Umbilical cord (tissue), 2 donors: ENCODE measurements around the gene CD79A. TPM values are rescaled to one million over a fixed set of nuclear protein-coding genes. Genes with fewer than 3 reads are reported as not detected.
"Not testable (repeated sequence)": the region's sequence is repeated elsewhere in the genome, so short reads cannot be mapped to it uniquely, and the experiment has no call there.

Source experiments
- DNase-seq: peaks from one replicate; pipeline ENCODE4 v3.0.0-alpha.2; 2015; ENCODE audit warnings: low spot score
- total RNA-seq: library from RNA; depleted of rRNA; stranded (reverse); fragments of >200 nt; gene quantifications from one replicate; pipeline ENCODE4 v1.2.3, GENCODE V29; 2014; ENCODE audit warnings: low replicate concordance; ENCODE audit not compliant: insufficient read depth

The CD79A gene
- total RNA-seq, 1 donor from 2014 or later, result not detected

DNA sequence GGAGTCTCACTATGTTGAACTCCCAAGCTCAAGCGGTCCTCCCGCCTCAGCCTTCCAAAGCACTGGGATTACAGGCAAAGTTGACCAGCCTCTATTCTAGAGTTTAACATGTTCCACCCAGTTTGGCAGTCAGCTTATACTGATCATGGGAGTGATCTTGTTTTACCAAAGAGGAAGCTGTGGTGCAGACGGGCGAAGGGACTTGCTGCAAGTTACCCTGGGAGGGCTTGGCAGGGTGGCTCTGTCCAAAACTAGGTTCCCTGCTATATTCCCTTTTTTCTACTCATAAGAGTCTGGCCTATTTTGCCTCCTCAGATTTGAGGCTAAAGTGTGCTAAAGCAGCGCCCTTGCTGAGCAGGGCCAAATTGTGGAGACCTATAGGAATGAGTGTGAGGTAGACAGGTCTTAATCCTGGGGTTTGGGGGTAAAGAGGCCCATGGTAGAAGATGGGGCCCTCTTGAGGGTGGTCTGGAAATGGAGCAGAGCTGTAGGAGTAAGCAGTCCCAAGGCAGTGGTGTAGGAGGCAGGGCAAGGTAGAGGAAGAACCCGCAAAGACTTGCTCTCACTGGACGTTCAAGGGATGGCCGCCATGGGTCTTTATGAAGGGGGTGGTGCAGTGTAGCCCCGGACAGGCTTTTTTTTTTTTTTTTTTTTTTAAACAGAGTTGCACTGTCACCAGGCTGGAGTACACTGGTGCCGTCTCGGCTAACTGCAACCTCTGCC lies 13.7 kb upstream of the CD79A start:
- DNase-seq, result no peak

DNA sequence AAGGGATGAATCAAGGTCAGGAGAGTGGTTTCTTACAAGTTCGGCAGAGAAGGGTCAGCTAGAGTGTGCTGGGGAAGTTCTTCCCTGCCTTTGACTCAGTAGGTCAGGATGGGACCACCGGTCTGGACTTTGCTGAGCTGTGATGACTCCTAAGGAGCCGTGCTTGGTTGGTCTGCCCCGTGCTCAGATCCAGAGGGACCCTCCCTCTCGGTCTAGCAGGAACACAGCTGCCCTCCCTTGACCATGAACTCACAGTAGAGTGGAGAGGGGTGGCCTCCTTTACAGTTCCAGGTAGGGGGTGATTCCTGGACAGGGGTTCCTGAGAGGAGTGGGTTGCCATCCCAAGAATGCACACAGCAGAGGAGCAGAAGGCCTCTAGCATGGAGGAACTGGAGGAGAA lies 12.7 kb upstream of the CD79A start:
- DNase-seq, result no peak

DNA sequence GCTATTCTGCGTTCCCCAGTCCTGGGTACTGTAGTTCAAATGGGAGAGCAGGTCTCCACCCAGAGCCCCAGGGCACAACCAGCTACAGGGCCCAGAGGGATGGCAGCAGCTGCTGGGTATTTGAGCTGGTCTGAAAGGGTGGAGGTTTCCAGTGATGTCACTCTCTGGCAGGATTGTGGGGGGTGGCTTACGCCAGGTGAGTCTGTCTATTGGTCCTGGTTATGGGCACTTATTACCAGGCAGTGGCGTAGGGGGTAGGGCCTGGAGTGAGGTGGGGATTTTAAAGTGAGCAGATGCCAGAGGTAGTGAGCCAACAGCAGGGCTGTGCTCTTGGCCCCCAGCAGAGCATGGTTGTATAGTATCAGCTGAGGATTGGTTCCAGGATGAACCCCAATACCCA lies 10.8 kb upstream of the CD79A start:
- no peak for DNase-seq

GRCh38 chr19:41868120-41868988 lies 8.7 kb upstream of the CD79A start:
- no peak for DNase-seq

DNA sequence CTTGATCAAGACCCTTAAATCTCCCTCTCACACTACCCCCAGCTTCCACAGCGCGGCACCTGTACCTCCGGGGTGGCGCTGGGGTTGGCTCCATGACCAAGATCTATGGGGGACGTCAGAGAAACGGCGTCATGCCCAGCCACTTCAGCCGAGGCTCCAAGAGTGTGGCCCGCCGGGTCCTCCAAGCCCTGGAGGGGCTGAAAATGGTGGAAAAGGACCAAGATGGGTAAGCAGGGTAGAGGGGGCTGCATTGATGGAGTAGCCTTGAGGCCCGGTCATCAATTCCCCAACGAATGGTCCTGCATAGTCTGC lies 8.1 kb upstream of the CD79A start:
- DNase-seq, result no peak

GRCh38 chr19:41869374-41869955 lies 7.6 kb upstream of the CD79A start:
- no peak for DNase-seq

DNA sequence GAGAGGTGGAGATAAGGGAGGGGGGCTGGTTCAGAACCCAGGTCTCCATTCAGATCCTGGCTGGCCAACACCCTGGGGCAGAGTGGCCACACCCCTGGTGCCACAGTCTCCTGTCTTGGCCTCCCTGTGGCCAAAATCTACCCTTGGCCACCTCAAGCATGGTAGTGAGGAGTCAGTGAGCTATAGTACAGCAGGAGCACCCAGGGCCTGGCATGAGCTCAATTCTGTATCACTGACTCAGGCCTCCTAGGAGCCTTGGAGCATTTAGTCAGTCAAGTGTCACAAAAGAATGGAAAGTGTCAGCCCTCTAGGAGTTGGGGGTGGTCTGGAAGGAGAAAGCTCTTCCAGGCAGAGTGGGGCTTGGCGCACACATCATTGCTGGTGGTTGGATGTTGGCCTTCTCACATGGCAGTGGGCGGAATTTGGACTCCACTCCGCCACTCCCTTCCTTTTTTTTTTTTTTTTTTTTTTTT lies 6.6 kb upstream of the CD79A start:
- no peak for DNase-seq

DNA sequence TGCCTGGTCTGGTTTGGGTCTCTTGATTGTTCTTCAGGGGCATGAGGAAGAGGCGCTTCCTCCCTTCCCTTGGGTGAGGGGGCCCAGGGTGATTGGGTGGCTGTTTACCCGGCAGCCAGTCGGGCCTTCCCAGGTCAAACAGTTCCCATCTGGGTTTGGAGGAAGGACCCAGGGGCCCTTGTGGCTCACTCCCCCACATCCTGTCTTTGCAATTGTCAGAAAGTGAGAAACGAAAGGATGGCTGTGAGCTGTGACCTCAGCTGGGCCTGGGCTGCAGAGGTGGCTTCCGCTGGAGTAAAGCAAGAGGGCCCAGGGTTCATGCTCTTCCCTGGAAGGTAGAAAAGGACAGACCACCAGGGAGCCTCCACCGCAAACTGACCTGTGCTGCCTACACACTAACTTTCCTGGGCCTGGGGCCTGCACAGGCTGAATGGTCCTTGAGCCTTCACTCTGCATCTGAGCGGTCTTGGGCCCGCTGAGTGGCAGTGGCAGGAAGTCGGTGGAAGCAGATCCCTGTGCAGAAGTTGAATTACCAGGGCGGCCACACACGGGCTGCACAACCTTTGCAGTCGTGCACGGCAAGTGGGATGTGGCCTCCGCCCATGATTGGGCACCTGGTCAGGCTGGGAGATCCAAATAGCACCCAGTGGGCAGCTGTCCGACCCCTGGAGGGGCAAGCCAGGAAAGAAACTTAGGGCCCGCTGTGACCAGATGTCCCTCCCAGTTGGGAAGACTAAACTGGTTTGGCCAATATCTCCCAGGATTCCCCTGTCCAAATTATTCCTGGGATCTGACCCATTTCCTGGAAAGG lies 5.3 kb upstream of the CD79A start:
- no peak for DNase-seq

DNA sequence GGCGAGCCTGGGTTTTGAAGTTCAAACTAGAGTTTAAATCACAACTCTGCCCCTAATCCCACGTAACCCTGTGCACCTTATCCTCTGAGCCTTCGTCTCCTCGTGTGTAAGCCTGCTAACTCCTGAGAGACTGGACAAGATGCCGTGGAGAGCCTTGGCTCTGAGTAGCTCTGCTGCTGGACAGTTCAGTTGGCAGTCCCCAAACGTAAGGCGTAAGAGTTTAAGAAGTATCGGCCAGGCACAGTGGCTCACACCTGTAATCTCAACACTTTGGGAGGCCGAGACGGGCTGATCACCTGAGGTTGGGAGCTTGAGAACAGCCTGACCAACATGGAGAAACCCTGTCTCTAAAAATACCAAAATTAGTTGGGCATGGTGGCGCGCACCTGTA lies 4.7 kb upstream of the CD79A start:
- DNase-seq, result no peak

- peak; percentile 52 for DNase-seq
Observed at GRCh38 chr19:41872775-41873647, 4.1 kb upstream of the CD79A start.

GRCh38 chr19:41875973-41876372 lies 1.1 kb upstream of the CD79A start:
- DNase-seq, result not testable (repeated sequence)

DNA sequence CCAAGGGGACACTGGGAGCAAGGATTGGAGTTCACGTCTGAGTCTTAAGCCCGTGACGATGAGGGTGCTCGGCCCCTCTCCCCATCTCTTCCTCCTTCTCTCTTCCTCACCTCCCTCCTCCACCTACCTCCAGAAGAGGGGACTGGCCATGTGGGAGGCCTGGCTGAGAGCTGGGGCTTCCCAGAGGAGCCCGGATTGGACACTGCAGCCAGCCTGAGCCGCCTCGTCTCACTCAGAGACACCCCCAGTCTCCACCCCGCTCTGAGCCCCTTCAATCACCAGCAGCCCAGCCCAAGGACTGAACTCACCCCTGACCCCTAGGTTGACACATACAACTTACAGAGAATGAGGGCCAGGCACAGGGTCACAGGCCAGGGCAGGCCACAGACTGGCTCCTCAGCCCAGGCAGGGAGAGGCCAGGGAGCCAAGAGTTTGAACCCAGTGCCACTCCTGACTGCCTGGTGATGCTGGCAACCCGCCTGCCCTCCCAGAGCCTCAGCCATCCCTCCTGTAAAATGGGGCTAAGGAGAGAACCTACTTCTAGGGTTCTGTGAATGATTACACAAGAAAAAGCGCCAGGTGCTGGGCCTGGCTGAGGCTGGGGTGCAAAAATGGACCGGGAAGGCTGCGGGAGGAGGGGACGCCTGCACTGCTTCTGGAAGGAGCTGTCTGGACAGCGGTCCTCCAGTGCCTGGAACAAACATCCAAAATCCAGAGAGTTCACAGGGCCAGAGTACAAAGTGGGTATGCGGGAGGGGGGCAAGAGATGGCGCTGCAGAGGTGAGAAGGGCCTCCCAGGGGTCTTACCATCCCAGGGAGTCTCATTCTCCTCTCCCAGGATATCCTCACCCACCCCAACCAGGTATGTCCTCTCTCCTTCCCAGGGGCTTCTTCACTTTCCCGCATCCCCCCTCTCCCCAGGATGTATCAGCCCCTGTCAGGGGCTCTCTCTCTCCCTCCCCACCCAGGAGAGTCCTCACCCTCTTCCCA lies 1.1 kb downstream of the CD79A start:
- no peak for DNase-seq

- DNase-seq, result no peak
Observed at GRCh38 chr19:41879080-41879479, 2.0 kb downstream of the CD79A start.

DNA sequence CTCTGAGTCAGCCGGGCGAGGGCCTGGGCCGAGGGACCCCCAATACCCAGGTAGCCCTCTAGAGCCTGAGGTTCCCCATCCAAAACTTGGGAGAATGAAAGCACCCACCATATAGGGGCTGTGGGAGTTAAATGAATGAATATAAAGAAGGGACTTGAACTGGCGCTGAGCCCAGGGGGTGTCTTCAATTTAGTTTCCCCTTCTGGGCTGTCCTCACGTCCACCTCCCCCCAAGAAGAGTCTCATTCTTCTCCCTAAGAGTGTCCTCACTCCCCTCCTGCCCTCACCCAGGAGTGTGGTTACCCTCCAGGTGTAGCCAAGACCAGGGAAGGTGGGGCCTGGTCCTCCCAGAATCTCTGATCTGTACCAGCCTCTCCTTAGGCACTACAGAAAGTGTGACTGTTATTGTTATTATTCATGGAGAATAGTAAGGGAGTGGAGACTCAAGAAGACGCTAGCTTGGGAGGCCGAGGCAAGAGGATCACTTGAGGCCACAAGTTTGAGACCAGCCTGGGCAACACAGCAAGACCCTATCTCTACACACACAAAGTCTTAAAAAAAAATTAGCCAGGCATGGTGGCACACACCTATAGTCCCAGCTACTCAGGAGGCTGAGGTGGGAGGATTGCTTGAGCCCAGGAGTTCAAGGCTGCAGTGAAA lies 2.7 kb downstream of the CD79A start:
- no peak for DNase-seq

DNA sequence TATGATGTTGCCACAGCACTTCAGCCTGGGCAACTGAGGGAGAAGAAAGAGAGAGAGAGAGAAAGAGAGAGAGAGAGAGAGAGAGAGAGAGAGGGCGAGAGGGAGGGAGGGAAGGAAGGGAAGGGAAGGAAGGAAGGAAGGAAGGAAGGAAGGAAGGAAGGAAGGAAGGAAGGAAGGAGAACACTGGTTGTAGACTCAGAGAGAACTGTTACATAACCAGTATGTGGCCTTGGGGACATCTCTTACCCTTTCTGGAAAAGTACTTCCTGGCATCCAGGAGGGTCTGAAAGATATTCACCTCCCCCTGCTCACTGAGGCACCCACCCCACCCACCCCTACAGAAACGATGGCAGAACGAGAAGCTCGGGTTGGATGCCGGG lies 3.2 kb downstream of the CD79A start:
- DNase-seq, result no peak

DNA sequence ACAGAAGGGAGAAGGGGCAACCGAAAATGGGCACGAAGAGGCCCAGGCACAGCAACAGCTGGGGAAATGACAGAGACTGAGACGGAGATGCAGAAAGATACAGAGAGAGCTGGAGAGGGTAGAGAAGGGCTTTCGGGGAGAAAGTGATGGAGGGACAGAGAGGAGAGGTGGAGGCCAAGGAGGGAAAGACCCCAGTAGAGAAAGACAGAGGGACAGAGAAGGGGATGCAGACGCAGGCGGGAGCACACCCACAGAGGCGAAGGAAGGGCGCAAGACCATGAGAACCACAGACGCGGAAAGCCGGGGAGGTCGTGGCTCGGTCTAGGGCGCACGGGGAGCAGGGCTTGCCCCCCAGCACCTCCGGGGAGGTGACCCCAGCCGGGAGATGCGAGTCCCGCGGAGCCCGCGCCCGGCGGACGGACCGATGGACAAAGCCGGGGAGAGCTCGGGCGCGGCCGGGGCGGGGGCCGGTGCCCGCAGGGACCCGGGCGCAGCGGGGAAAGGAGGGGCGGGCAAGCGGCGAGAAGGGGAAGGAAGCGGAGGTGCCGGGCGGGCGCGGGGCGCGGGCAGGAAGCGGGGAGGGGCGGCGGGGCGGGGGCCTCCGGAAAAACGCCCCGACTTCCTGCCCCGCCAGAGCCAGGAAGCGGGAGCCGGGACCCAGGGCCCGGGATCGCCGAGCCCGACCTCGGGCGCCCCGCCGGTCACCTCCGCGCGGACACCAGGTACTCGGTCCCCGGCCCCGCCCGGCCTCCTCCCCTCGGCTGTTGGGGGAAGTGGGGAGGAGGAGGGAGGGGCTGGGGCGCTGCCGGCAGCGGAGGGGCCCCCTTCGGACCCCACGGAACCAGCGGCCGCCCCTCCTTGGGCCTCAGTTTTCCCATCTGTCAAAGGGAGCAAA lies 5.7 kb downstream of the CD79A start, which contains the start of gene ARHGEF1:
Gene ARHGEF1, plus strand, starts transcription at position 617 of the 895 bp plus-strand sequence. CDS start 4,899 bp downstream, outside the sequence.
- peak; percentile 33 for DNase-seq

GRCh38 chr19:41883463-41883820 lies 6.4 kb downstream of the CD79A start:
- DNase-seq, result no peak
